Stimulated activated CD4-positive, alpha-beta T cell treated with anti-CD3 and anti-CD28 coated beads, Interleukin-1b, Interleukin-23, amount 100 ng/mL, for 48 hours (primary cell): ENCODE data around the gene NCCRP1.

Source experiments
- DNase-seq: peaks from one replicate; pipeline ENCODE4 v3.0.0-alpha.2; 2020

Gene NCCRP1

GRCh38 chr19:39196860-39197562, at the start of gene NCCRP1:
NCCRP1 (plus strand) TSS chr19:39196964; CDS start chr19:39196983, 19 bp downstream.
- no peak for DNase-seq

GRCh38 chr19:39147480-39147879, 49.3 kb upstream of the NCCRP1 start:
- no peak for DNase-seq

GRCh38 chr19:39148939-39149529, 47.7 kb upstream of the NCCRP1 start:
- no peak for DNase-seq

GRCh38 chr19:39150235-39150634, 46.5 kb upstream of the NCCRP1 start:
- no peak for DNase-seq

- DNase-seq, result no peak
Measured at GRCh38 chr19:39150807-39151600, 45.8 kb upstream of the NCCRP1 start.

- no peak for DNase-seq
Measured at GRCh38 chr19:39152066-39152465, 44.7 kb upstream of the NCCRP1 start.

GRCh38 chr19:39154100-39154628, 42.6 kb upstream of the NCCRP1 start:
- no peak for DNase-seq

GRCh38 chr19:39154629-39155100, 42.1 kb upstream of the NCCRP1 start:
- no peak for DNase-seq

- no peak for DNase-seq
Measured at GRCh38 chr19:39155114-39155700, 41.6 kb upstream of the NCCRP1 start.

- DNase-seq, result no peak
Measured at GRCh38 chr19:39155741-39156140, 41.0 kb upstream of the NCCRP1 start.

GRCh38 chr19:39156326-39157230, 40.2 kb upstream of the NCCRP1 start:
- no peak for DNase-seq

- no peak for DNase-seq
Measured at GRCh38 chr19:39157275-39157996, 39.3 kb upstream of the NCCRP1 start.

- no peak for DNase-seq
Measured at GRCh38 chr19:39157997-39158389, 38.8 kb upstream of the NCCRP1 start.

- no peak for DNase-seq
Measured at GRCh38 chr19:39158646-39159260, 38.0 kb upstream of the NCCRP1 start.

- DNase-seq, result no peak
Measured at GRCh38 chr19:39160523-39160861, 36.3 kb upstream of the NCCRP1 start.

- DNase-seq, result no peak
Measured at GRCh38 chr19:39160889-39161672, 35.7 kb upstream of the NCCRP1 start.

GRCh38 chr19:39162441-39163043, 34.2 kb upstream of the NCCRP1 start:
- no peak for DNase-seq

- DNase-seq, result no peak
Measured at GRCh38 chr19:39163621-39164020, 33.1 kb upstream of the NCCRP1 start.

GRCh38 chr19:39164289-39164688, 32.5 kb upstream of the NCCRP1 start:
- DNase-seq, result no peak

GRCh38 chr19:39165857-39166256, 30.9 kb upstream of the NCCRP1 start:
- no peak for DNase-seq
